GM12875 (cell line): ENCODE results near the gene LNX1.

Experiments
- H3K4me3 ChIP-seq: one replicate; pipeline ENCODE4 v1.5.1; 2011; ENCODE audit warnings: low read depth, low read length, control low read depth
- CTCF ChIP-seq: IDR thresholded peaks from 2 replicates; pipeline ENCODE4 v1.5.1; 2011; ENCODE audit warnings: low read depth, mild to moderate bottlenecking, control low read depth, inconsistent platforms, low read length, moderate library complexity, borderline replicate concordance; ENCODE audit not compliant: insufficient read depth

LNX1 gene

DNA sequence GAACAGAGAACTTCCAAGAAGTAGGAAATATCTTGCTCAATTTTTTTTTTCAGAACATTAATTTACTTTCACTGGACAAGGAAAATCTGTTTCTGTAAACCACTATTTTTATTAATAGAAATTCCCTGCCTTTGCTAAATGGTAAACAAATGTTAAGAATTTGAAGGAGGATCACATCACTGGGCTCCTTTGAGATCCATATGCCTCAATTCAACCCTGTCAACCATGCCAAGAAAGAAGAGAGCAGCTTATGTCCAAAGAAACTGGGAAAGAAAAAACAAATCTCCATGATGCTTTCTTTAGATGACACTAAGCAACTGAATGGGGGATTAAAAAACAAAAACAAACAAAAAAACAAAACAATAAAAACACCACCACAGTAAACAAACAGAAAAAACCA lies 47.7 kb downstream of the LNX1 start:
- no peak overlapping the region for H3K4me3 ChIP-seq
- TF ChIP-seq CTCF = no peak

DNA sequence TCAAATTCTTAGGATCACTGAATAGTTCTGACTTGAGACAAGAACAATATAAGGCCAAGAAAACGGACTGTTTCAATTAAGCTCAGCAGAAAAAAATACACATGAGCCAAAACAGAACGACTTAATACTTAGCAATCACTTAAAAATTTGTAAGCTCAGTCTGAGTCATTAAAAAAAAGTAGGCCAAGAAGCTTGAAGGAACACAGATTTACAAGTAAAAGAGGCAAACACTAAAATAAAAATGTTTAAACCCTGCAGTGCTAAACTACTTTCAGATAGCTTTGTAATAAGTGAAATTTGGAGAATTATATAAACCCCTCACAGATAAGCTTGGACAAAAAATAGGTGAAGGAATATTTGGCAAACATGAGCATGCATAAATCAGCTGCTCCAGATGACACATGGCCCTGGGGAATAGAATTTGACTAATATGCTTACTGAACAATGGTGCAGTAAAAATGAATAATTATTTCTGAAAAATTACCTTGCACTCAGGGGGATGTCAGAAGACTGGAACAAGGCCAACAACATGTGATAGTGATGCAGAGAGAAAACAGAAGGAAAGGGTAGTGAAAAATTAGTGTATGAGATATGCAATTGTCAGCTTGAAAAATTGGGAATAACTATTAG lies 49.6 kb downstream of the LNX1 start:
- no peak overlapping the region for H3K4me3 ChIP-seq

DNA sequence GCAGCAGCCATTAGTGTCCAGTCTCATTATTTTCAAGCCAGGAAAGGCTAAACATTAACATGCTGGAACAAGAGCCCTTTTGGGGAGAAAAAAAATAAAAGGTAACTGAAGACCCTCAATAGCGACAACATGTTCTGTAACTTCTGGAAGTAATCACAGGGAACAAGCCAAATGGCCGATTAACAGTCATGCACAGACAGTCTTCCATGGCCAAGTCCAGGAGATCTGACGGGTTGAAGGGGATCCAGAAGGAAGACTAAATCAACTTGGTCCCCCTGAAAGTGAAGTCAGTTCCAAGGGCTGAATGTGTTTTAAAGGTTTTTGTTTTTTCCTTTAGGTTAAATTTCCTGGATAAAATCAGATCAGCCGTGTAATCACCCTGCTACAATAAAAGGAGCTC lies 52.5 kb downstream of the LNX1 start:
- H3K4me3 ChIP-seq = no peak overlapping the region
- TF ChIP-seq CTCF = no peak

More for the DNA sequence above, 49.6 kb downstream of the LNX1 start:
- no peak for TF ChIP-seq CTCF

- no peak for TF ChIP-seq CTCF
- no peak overlapping the region for H3K4me3 ChIP-seq
Measured at GRCh38 chr4:53537606-53538005, 53.7 kb downstream of the LNX1 start.

GRCh38 chr4:53536328-53536727 lies 55.0 kb downstream of the LNX1 start:
- TF ChIP-seq CTCF = no peak
- H3K4me3 ChIP-seq = no peak overlapping the region

DNA sequence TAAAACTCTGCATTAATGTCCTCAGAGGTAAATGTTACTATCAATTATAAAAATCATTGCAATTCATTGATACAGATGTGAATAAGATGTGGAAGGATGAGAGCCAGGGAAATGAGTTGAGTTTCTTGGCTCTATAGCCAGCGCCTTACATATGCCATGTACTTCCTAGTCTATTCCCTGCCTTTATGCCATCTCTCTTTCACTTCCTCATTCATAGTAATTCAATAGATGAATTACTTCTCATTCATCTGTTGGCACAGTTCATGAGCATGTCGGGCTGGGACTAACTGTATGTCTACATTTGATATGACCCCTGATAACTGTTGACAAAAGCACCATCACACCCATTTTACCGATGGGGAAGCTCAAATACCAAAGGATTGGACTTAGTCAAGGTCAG lies 55.7 kb downstream of the LNX1 start:
- H3K4me3 ChIP-seq = no peak overlapping the region
- TF ChIP-seq CTCF = no peak

- H3K4me3 ChIP-seq = no peak overlapping the region
- TF ChIP-seq CTCF = no peak
Measured at GRCh38 chr4:53534684-53535083, 56.6 kb downstream of the LNX1 start.
